ENCODE measurements around the gene GNAO1. TPM values are rescaled to one million over a fixed set of nuclear protein-coding genes. Genes with fewer than 3 reads are reported as not detected.

Gene GNAO1
- total and polyA plus RNA-seq, 8 donors: 1.2 to 13.4 (median 4.8) TPM

GRCh38 chr16:56198755-56199114 lies 7.4 kb downstream of the GNAO1 start:
- peaks cover 0 to 4% (median 0%) of the 10 kb centered on the region in 3 donors for H3K4me1 ChIP-seq
- ATAC-seq (no peak), DNase-seq (no peak), FAIRE-seq (no peak)
- H3K36me3 ChIP-seq: no peaks in the 10 kb centered on the region
- TF ChIP-seq CTCF (IDR thresholded peaks at IDR 0.05): no peak
- no peak overlapping the region for H3K27ac ChIP-seq
- no peaks in the 10 kb centered on the region for H3K9me3 ChIP-seq
- 53 to 54% methylated on average over 4 of the region's 4 CpGs for whole genome bisulfite sequencing, 2 donors
- intact Hi-C loops (cut with DNase I): no loop called here
- no peak overlapping the region for H3K4me3 ChIP-seq
- peaks cover 0 to 17% (median 5%) of the 10 kb centered on the region in 4 donors for H3K27me3 ChIP-seq

GRCh38 chr16:56199164-56199563 lies 7.9 kb downstream of the GNAO1 start:
- H3K27me3 ChIP-seq: peaks cover 0 to 17% (median 5%) of the 10 kb centered on the region in 4 donors
- 60 to 61% methylated on average over 2 of the region's 2 CpGs for WGBS, 2 donors
- intact Hi-C loops (cut with DNase I): no loop called here
- peaks cover 0 to 4% (median 0%) of the 10 kb centered on the region in 3 donors for H3K4me1 ChIP-seq
- H3K27ac ChIP-seq: no peak overlapping the region
- H3K36me3 ChIP-seq: no peaks in the 10 kb centered on the region
- FAIRE-seq: no peak
- H3K4me3 ChIP-seq: no peak overlapping the region
- ATAC-seq: no peak
- H3K9me3 ChIP-seq: no peaks in the 10 kb centered on the region
- DNase-seq: no peak
- no peak for TF ChIP-seq CTCF (IDR thresholded peaks at IDR 0.05)

GRCh38 chr16:56201030-56201429 lies 9.7 kb downstream of the GNAO1 start:
- DNase-seq (no peak), ATAC-seq (no peak), FAIRE-seq (no peak)
- H3K27me3 ChIP-seq: peaks cover 0 to 9% (median 5%) of the 10 kb centered on the region in 4 donors
- no peak for TF ChIP-seq CTCF (IDR thresholded peaks at IDR 0.05)
- H3K4me1 ChIP-seq: peaks cover 0 to 4% (median 0%) of the 10 kb centered on the region in 3 donors
- 53 to 74% methylated on average over 1 of the region's 1 CpG for WGBS, 2 donors
- no peak overlapping the region for H3K4me3 ChIP-seq
- H3K27ac ChIP-seq: no peak overlapping the region
- intact Hi-C loops (cut with DNase I): no loop called here
- H3K36me3 ChIP-seq: no peaks in the 10 kb centered on the region
- no peaks in the 10 kb centered on the region for H3K9me3 ChIP-seq

GRCh38 chr16:56202036-56202435 lies 10.7 kb downstream of the GNAO1 start:
- Histone ChIP-seq H3K4me1 (peaks cover 0 to 4% (median 0%) of the 10 kb centered on the region in 3 donors), H3K9me3 (no peaks in the 10 kb centered on the region), H3K27ac (no peak overlapping the region), H3K27me3 (peaks cover 0 to 5% (median 0%) of the 10 kb centered on the region in 4 donors), H3K36me3 (no peaks in the 10 kb centered on the region), H3K4me3 (no peak overlapping the region)
- ATAC-seq: no peak
- intact Hi-C loops (cut with DNase I): no loop called here
- no peak for FAIRE-seq
- TF ChIP-seq CTCF (IDR thresholded peaks at IDR 0.05): no peak
- no peak for DNase-seq

- peak in 3 of 4 donors; percentile 51 to 69 (median 62) for ATAC-seq
- Histone ChIP-seq H3K4me3 (no peak overlapping the region), H3K27ac (no peak overlapping the region), H3K9me3 (no peaks in the 10 kb centered on the region), H3K27me3 (peaks cover 0 to 3% (median 0%) of the 10 kb centered on the region in 4 donors), H3K4me1 (peaks cover 0 to 4% (median 0%) of the 10 kb centered on the region in 3 donors), H3K36me3 (no peaks in the 10 kb centered on the region)
- no peak for FAIRE-seq
- TF ChIP-seq CTCF (IDR thresholded peaks at IDR 0.05): no peak
- intact Hi-C loops (cut with DNase I): no loop called here
- 34 to 45% methylated on average over 1 of the region's 1 CpG for WGBS, 2 donors
- DNase-seq: no peak
Measured at GRCh38 chr16:56203052-56203451, 11.8 kb downstream of the GNAO1 start.
